ENCODE results near the gene LINC00305.

The LINC00305 gene

GRCh38 chr18:64148988-64149387 is at the start of gene LINC00305:
TSS of gene LINC00305 (minus strand) at chr18:64149088.
- no peak for DNase-seq (ENCODE audit: low read depth)

- DNase-seq (ENCODE audit: low read depth), result no peak
Observed at GRCh38 chr18:64191069-64191468, 42.2 kb upstream of the LINC00305 start.

GRCh38 chr18:64185987-64186386 is 37.1 kb upstream of the LINC00305 start:
- no peak for DNase-seq (ENCODE audit: low read depth)

- DNase-seq (ENCODE audit: low read depth), result no peak
Observed at GRCh38 chr18:64183665-64184064, 34.8 kb upstream of the LINC00305 start.

- DNase-seq (ENCODE audit: low read depth), result no peak
Observed at GRCh38 chr18:64180617-64181016, 31.7 kb upstream of the LINC00305 start.

- no peak for DNase-seq (ENCODE audit: low read depth)
Observed at GRCh38 chr18:64180171-64180570, 31.3 kb upstream of the LINC00305 start.

- DNase-seq (ENCODE audit: low read depth), result no peak
Observed at GRCh38 chr18:64179556-64180080, 30.7 kb upstream of the LINC00305 start.

- no peak for DNase-seq (ENCODE audit: low read depth)
Observed at GRCh38 chr18:64178860-64179259, 30.0 kb upstream of the LINC00305 start.

GRCh38 chr18:64175432-64175831 is 26.5 kb upstream of the LINC00305 start:
- no peak for DNase-seq (ENCODE audit: low read depth)

GRCh38 chr18:64171576-64171975 is 22.7 kb upstream of the LINC00305 start:
- no peak for DNase-seq (ENCODE audit: low read depth)

GRCh38 chr18:64167408-64167925 is 18.6 kb upstream of the LINC00305 start:
- no peak for DNase-seq (ENCODE audit: low read depth)

GRCh38 chr18:64165906-64166305 is 17.0 kb upstream of the LINC00305 start:
- no peak for DNase-seq (ENCODE audit: low read depth)

- DNase-seq (ENCODE audit: low read depth), result no peak
Observed at GRCh38 chr18:64164883-64165282, 16.0 kb upstream of the LINC00305 start.

- DNase-seq (ENCODE audit: low read depth), result no peak
Observed at GRCh38 chr18:64149916-64150438, 1.1 kb upstream of the LINC00305 start.

- DNase-seq (ENCODE audit: low read depth), result no peak
Observed at GRCh38 chr18:64142904-64143303, 6.0 kb downstream of the LINC00305 start.

GRCh38 chr18:64137914-64138313 is 11.0 kb downstream of the LINC00305 start:
- DNase-seq (ENCODE audit: low read depth), result no peak

- no peak for DNase-seq (ENCODE audit: low read depth)
Observed at GRCh38 chr18:64134044-64134747, 14.7 kb downstream of the LINC00305 start.

- no peak for DNase-seq (ENCODE audit: low read depth)
Observed at GRCh38 chr18:64132871-64133270, 16.0 kb downstream of the LINC00305 start.

- no peak for DNase-seq (ENCODE audit: low read depth)
Observed at GRCh38 chr18:64131314-64131713, 17.6 kb downstream of the LINC00305 start.

GRCh38 chr18:64127172-64127571 is 21.7 kb downstream of the LINC00305 start:
- no peak for DNase-seq (ENCODE audit: low read depth)

- DNase-seq (ENCODE audit: low read depth), result no peak
Observed at GRCh38 chr18:64119916-64120315, 29.0 kb downstream of the LINC00305 start.

- no peak for DNase-seq (ENCODE audit: low read depth)
Observed at GRCh38 chr18:64118406-64118805, 30.5 kb downstream of the LINC00305 start.

- DNase-seq (ENCODE audit: low read depth), result no peak
Observed at GRCh38 chr18:64116571-64117175, 32.2 kb downstream of the LINC00305 start.
